Dedifferentiated amniotic fluid mesenchymal stem cell (primary cell): ENCODE measurements around the gene ANKRD65.
"Not testable (repeated sequence)": the region's sequence is repeated elsewhere in the genome, so short reads cannot be mapped to it uniquely, and the experiment has no call there.

Experiments
- DNase-seq: peaks from one replicate; pipeline ENCODE4 v3.0.0-alpha.2; 2016; ENCODE audit errors: extremely low spot score

The ANKRD65 gene

GRCh38 chr1:1421147-1421906 lies at the start of gene ANKRD65:
TSS of gene ANKRD65 (minus strand) at chr1:1421276. CDS start at chr1:1421005, 271 bp downstream.
- DNase-seq = no peak

- DNase-seq = not testable (repeated sequence)
Observed at GRCh38 chr1:1468196-1468985, 47.3 kb upstream of the ANKRD65 start.

- no peak for DNase-seq
Observed at GRCh38 chr1:1463312-1463711, 42.2 kb upstream of the ANKRD65 start.

DNA sequence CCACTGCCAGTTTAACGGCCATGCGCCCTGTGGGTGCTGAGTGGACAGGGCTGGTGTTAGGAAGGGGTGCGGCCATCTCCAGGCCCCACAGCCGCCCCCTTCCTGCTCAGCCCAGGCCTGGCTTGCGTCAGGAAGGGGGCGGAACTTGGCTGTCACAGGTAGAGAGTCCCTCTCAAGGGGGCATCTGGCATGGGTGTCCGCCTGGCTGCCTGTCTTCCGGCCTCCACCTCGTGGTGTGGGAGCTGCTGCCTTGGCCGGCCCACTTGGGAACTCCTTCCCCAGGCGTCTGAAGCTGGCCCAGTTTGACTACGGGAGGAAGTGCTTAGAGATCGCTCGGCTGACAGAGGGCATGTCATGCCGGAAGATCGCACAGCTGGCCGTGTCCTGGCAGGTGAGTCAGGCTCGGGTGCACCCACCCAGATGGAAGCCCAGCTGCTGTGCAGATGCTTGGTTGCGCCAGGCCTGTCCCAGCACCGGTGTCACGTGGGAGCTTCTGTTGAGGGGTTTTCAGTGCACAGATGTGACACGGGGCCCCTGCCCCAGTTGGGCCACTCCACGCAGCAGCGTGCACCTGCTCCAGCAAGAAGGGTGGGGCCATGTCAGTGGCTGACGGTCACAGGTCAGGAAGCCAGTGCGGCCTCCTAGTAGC lies 41.4 kb upstream of the ANKRD65 start:
- no peak for DNase-seq

DNA sequence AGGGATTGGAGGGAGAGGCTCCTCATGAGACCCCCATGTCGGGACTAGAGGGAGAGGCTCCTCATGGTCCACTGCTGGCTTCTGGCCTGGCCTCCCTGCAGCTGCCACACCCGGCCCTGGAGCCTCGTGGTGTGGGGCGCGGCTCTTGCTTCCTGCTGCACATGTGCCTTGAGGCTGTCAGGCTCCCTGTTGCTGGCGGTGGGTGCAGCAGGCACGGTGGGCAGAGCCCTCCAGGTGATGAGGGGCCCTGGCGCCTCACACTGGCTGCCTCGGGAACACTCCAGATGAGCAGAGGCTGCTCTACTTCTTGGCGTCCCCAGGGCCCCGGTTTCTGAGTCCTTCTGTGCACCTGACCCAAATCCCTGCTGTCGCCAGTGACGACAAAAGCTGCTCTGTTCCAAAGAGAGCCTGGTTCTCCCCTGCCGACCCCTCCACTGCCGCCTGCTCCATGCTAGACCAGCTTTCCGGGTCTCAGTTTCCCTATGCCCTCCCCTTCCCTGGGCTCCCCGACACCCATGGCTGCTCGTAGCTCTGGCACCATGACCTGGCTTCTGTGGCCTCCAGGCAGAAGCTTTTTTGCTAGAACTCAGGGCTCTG lies 40.7 kb upstream of the ANKRD65 start:
- no peak for DNase-seq

DNA sequence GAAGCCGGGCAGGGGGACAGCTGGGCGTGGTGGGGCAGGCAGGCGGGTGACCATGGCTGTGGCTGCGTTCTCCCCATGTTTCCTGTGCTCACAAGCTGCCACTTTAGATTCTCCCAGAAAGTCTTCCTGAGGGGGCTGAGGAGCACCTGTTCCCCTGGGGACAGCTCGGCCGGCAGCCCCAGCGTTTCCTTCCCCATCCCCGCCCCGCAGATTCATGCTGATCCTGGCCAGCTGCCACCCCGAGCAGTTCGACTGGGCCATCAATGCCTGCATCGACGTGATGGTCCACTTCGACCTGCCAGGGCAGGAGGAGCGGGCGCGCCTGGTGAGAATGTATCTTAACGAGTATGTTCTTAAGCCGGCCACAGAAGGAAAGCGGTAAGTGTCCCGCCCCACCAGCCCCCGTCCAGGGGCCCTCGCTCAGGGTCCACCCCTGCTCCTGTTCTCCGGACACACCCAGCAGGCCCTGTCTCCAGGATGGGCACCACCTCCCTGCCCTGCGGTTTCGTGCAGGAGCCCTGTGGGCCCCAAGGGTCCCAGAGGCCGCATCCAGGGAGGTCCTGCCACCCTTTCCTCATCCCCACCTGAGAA lies 39.6 kb upstream of the ANKRD65 start:
- no peak for DNase-seq

- not testable (repeated sequence) for DNase-seq
Observed at GRCh38 chr1:1459711-1460110, 38.6 kb upstream of the ANKRD65 start.

- not testable (repeated sequence) for DNase-seq
Observed at GRCh38 chr1:1459156-1459555, 38.1 kb upstream of the ANKRD65 start.

DNA sequence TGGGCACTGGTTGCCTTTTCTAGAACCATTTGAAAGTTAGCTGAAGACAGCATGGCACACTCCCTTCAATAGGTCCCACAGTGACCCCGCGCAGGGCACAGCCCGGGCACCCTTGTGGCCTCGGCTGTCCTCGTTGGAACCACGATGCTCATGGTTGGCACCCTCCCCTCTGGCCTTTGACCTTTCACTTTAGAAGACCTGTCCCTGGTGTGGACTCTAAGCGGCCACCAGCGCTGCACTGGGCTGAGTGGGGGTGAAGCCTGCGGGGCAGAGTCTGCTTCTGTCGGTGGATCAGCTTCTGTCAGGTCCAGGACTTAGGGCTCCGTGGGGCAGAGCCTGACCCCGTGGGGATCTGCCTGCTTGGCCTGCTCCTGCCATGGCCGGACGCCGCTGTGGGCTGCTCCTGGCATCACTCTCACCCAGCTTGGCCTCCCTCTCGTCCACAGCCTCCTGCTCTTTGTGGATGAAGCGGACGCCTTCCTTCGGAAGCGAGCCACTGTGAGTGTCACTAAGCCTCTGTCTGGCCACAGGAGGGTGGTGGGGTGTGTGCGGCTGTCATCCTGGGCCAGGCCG lies 35.7 kb upstream of the ANKRD65 start:
- not testable (repeated sequence) for DNase-seq

GRCh38 chr1:1455934-1456333 lies 34.9 kb upstream of the ANKRD65 start:
- not testable (repeated sequence) for DNase-seq

DNA sequence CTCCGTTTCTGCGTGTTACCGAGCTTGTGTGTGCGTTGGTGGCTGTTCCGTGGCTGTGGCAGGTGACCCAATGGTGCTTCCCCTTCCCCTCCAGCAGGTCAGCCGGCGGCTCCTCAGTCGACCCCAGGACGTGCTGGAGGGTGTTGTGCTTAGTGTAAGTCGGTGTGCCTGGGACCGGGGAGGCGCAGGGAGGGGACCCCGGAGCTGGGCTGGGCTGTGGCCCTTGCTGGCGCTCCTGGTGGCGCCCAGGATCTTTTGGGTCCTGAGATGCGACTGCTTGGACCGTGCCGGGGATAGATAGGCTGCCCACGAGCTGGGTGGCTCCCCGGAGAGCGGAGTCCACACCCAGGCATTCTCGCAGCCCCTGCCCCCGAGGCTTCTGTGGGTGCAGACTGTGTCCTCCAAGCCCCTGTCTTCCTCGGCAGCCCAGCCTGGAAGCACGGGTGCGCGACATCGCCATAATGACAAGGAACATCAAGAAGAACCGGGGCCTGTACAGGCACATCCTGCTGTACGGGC lies 34.3 kb upstream of the ANKRD65 start:
- DNase-seq = no peak

DNA sequence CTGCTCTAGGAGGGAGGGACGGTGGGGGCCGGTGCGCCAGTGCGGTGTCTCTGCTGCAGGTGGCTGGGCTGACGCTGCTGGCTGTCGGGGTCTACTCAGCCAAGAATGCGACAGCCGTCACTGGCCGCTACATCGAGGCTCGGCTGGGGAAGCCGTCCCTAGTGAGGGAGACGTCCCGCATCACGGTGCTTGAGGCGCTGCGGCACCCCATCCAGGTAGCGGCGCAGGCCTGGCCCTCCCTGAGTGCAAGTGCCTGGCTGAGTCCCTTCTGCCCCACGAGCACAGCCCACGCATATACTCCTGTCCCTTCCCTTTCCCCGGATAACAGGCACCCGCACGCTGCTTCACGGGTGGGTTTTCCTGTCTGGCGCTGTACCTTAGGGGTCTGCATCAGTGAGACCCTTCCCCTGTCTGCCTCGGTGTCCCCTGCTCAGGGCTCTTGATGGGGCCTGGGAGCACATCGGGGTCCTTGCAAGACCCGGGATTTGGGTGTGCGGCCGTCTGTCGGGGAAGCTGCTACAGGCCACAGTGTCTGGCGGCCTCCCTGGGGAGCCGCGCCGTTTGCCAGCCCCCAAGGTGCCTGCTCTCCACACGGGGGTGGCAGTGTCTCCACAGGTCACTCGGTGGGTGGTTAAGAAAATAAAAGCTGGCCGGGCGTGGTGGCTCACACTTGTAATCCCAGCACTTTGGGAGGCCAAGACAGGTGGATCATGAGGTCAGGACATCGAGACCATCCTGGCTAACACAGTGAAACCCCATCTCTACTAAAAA lies 33.4 kb upstream of the ANKRD65 start:
- DNase-seq = not testable (repeated sequence)

GRCh38 chr1:1452882-1453281 lies 31.8 kb upstream of the ANKRD65 start:
- DNase-seq = no peak

DNA sequence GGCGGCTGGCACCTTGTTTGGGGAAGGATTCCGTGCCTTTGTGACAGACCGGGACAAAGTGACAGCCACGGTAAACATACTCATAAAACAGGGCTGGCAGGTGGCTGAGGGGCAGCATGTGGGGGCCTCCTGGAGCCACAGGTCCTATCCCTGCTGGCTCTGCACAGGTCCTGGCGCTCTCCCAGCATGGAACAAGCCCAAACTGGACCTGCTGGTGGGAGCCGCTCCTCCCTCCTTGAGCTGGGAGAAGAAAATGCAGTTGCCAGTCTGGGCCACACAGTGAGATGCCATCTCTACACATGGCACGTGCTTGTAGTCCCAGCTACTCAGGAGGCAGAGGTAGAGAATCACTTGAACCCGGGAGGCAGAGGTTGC lies 31.3 kb upstream of the ANKRD65 start:
- not testable (repeated sequence) for DNase-seq

DNA sequence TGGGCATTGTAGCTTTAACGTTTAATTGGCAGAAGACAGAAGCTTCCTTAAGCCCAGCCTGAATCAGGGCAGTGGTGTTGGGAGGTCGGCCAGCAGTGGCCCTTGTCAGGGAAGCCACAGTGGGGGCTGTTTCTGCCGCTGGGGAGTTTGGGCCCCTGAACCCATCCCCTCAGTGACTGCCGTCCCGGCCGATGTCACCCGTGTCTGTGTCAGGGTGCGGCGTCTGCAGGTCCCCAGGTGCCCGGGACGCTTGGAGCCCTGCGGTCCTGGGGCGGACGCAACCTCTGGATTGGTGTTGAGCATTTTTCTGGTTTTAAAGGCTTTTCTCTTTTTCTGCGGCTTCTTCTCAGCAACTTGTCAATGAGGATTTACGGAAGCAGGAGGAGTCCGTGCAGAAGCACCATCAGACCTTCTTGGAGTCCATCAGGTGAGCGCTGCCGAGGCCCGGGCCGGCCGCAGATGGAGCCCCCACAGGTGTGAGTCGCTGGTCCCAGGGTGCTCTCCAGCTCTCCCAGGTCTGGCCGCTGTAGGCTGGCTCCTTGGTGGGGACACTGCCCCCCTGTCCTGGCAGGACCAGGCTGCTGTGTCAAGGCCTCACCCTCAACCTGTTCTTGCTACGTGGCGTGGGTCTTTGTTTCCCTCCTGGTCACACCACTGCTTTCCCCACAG lies 30.8 kb upstream of the ANKRD65 start:
- DNase-seq = no peak

DNA sequence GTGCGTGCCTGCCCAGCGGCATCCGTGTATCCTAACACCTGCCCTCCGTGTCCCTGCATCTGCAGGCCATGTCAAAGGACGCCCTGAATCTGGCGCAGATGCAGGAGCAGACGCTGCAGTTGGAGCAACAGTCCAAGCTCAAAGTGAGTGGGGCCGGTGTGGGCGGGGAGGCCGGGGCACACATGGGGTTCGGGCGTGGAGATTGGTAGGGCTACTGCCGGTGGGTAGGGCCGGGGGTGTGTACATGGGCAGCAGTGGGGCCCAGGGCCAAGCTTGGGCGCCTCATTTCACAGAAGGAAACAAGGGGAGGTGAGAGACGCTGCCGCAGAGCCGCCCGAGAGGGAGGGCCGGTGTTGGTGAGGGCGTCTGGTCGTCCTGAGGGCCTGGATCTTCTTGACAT lies 29.5 kb upstream of the ANKRD65 start:
- DNase-seq = not testable (repeated sequence)

GRCh38 chr1:1449099-1449739 lies 28.1 kb upstream of the ANKRD65 start, which contains the start of gene ATAD3C:
TSS of gene ATAD3C (plus strand) at chr1:1449689. CDS start at chr1:1450684, 995 bp downstream.
- DNase-seq = no peak

GRCh38 chr1:1446631-1447030 lies 25.6 kb upstream of the ANKRD65 start:
- not testable (repeated sequence) for DNase-seq
